ENCODE measurements around the gene PNPLA3. TPM values are rescaled to one million over a fixed set of nuclear protein-coding genes. Genes with fewer than 3 reads are reported as not detected.

The PNPLA3 gene
- polyA plus RNA-seq, 1 donor from 2014 or later = not detected

GRCh38 chr22:43994416-43994815 lies 70.8 kb downstream of the PNPLA3 start:
- Mint-ChIP-seq H3K4me1 (peaks cover 30 to 33% (median 32%) of the 10 kb centered on the region in 3 donors), H3K9me3 (no peaks in the 10 kb centered on the region), H3K4me3 (peak overlapping the region in 1 of 4 donors; percentile 84), H3K36me3 (peaks cover 7% of the 10 kb centered on the region), H3K27me3 (no peaks in the 10 kb centered on the region), H3K27ac (peak overlapping the region; percentile 82 to 95 (median 84))

DNA sequence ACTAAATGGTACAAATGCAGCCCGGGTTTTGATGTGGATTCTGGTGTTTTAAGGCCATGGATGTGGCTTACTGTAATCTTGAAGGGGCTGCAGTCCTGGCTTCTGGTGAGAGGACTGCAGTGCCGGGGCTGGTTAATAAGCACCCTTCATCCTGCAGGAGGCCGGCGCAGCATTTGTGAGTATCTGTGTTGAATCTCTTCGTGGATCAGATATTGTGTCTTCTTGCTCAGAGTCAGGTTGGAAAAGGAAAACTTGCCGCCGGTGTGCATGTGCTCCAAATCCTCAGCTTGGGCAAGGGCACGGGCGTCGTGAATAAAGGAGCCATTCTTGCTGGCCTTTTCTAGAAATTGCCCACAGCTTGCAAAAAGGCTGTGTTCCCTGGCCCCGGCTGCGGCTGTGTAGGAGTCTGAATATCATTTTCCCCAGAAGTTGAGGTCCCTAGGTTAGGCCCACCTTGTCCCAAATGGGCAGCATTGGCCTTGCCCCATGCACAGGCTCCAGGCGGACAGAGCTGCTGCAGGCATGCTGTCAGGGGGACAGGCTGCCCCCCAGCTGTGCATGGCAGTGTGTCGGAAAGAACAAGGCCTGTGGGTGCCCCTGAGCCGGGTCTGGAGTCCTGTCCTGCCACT lies 71.6 kb downstream of the PNPLA3 start:
- Mint-ChIP-seq H3K36me3 (peaks cover 9% of the 10 kb centered on the region), H3K27me3 (no peaks in the 10 kb centered on the region), H3K4me1 (peaks cover 30 to 33% (median 32%) of the 10 kb centered on the region in 3 donors)

DNA sequence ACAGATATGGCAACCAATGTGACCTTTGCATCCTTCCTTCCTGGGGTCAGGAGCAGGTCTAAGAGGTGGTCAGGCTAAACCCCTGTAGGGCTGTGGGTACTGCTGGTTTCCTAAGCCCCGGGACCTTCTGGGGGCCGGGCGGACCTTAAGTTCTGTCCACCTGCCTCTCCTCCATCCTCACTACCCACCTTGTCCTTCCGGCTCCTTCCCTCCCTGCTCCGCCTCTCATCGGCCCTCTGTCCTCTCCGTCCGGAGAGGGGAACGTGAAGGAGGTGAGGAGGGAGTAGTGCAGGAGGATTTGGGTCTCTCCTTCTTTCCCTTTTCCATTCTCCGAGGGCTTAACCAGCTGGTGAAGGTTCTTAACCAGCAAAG lies 72.2 kb downstream of the PNPLA3 start:
- Mint-ChIP-seq H3K27me3 (no peaks in the 10 kb centered on the region), H3K27ac (peak overlapping the region; percentile 93 to 100 (median 98)), H3K9me3 (no peaks in the 10 kb centered on the region), H3K4me1 (peaks cover 30 to 33% (median 33%) of the 10 kb centered on the region in 3 donors), H3K36me3 (peaks cover 9% of the 10 kb centered on the region), H3K4me3 (peak overlapping the region; percentile 90 to 99 (median 95))

More for the DNA sequence above, 71.6 kb downstream of the PNPLA3 start:
- H3K4me3 Mint-ChIP-seq = peak overlapping the region; percentile 15 to 99 (median 88)
- no peaks in the 10 kb centered on the region for H3K9me3 Mint-ChIP-seq
- H3K27ac Mint-ChIP-seq = peak overlapping the region; percentile 84 to 100 (median 95)

DNA sequence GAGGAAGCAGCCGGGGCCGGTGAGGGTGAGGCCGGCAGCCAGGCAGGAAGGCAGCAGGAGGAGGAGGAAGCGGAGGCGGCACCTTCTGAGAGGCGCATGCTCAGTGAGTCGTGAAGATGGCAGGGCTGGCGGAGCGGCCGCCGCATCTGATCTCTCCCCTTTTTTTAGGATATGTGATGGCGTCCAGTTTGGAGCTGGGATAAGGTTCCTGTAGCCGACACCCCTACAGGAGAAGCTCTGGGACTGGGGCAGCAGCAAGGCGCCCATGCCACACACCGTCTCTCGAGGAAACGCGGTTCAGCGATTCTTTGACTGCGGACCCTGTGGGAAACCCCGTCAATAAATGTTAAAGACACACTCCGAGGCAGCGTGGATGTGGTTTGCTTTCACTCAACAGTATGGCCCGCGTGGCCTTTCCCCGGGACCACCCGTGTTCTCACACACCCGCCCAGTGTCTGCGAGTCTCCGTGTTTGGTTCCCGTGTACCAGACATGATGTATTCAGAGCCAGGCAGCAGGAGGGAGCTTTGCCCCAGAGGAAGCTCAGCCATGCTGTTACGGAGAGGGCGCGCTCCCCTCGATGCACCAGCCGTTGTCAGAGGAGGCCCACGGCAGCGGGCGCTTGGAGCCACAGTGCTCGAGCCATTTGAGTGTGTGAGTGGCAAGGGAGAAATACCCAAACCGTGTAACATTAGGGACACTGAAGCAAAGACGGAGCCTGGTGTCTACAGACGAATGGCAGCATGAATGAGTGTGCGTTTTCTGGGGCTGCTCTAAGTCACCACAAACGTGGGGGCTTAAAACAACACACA lies 72.8 kb downstream of the PNPLA3 start:
- no peaks in the 10 kb centered on the region for H3K27me3 Mint-ChIP-seq
- peak overlapping the region; percentile 93 to 100 (median 98) for H3K27ac Mint-ChIP-seq
- peak overlapping the region; percentile 90 to 99 (median 95) for H3K4me3 Mint-ChIP-seq
- H3K36me3 Mint-ChIP-seq = peaks cover 9% of the 10 kb centered on the region
- no peaks in the 10 kb centered on the region for H3K9me3 Mint-ChIP-seq
- H3K4me1 Mint-ChIP-seq = peaks cover 30 to 33% (median 33%) of the 10 kb centered on the region in 3 donors

- peaks cover 9% of the 10 kb centered on the region for H3K36me3 Mint-ChIP-seq
- H3K4me3 Mint-ChIP-seq = peak overlapping the region; percentile 21 to 99 (median 94)
- peak overlapping the region; percentile 93 to 100 (median 98) for H3K27ac Mint-ChIP-seq
- H3K9me3 Mint-ChIP-seq = no peaks in the 10 kb centered on the region
- H3K4me1 Mint-ChIP-seq = peaks cover 30 to 33% (median 33%) of the 10 kb centered on the region in 3 donors
- no peaks in the 10 kb centered on the region for H3K27me3 Mint-ChIP-seq
Measured at GRCh38 chr22:43996981-43997265, 73.3 kb downstream of the PNPLA3 start.

Other genes starting within 250 kb of the PNPLA3 start
- gene EFCAB6, start 111.5 kb upstream of the PNPLA3 start, polyA plus RNA-seq = not detected
- not detected for gene SULT4A1, start 61.3 kb upstream of the PNPLA3 start, polyA plus RNA-seq
- gene PNPLA5, start 31.8 kb upstream of the PNPLA3 start, polyA plus RNA-seq = not detected
- gene SAMM50, start 31.6 kb downstream of the PNPLA3 start, polyA plus RNA-seq = 79.5 TPM
- 22.8 TPM for gene PARVB, start 100.5 kb downstream of the PNPLA3 start, polyA plus RNA-seq

All from IgD-negative memory B cell (primary cell).